Measurements from ENCODE around the gene ATP8B4.
"Not testable (repeated sequence)": the region's sequence is repeated elsewhere in the genome, so short reads cannot be mapped to it uniquely, and the experiment has no call there.

ATP8B4 gene

DNA sequence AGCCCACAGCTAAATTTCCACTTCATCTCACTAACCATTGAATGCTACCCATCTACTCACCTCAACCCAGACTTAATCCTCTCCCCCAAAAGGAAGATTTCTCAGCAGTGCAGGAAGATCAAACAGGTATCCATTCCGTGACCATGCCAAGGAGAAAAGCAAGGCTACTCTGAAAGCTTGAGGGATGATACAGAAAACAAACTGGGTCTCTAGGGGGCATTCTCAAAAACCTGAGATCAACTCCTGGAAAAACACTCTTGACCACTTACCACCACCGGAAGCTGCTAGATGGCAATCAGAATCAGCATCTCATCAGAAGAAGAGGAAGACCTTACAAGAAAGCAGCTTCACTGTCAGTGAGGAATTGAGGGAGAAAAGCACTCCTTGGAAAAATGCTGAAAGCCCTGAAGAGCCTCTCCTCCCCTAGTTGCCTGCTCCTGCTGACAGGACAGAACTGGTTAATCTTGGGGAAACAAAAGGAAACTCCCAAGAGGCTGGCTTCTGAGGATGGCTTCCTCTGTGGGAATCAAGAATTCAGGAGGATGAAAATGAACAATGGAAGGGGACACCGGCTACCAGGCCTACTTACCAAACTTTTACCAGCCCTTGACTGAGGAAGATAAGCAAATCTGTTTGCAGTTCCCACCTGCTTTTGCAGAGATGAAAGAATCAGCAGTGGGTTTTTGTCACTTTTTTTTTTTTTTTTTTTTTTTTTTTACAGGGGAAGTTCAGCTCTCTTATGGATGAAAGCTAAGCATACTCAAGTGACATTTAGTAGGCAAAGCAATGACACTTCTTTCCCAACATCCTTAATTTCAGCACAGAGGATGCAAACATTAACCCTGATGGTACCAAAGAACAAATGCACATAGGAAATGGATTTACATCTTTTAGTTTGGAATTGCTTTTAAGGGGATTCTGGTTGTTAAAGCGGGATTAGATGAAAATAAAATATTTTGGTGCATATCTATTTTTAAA lies at the start of gene ATP8B4:
Gene ATP8B4, minus strand, starts transcription at position 171 of the 978 bp plus-strand sequence. CDS start 12,267 bp downstream, outside the sequence.
- DNase-seq (ENCODE audit: insufficient read length, low spot score): no peak
- no peak for FAIRE-seq

- FAIRE-seq (no peak), DNase-seq (ENCODE audit: insufficient read length, low spot score) (no peak)
These were observed 49.3 kb upstream of the ATP8B4 start for GRCh38 chr15:50168379-50168778.

- no peak for FAIRE-seq
- no peak for DNase-seq (ENCODE audit: insufficient read length, low spot score)
These were observed 48.1 kb upstream of the ATP8B4 start for GRCh38 chr15:50167110-50167509.

- DNase-seq (ENCODE audit: insufficient read length, low spot score) (peak; percentile 41), FAIRE-seq (peak; percentile 13)
These were observed 47.2 kb upstream of the ATP8B4 start for GRCh38 chr15:50166216-50166615.

- no peak for FAIRE-seq
- no peak for DNase-seq (ENCODE audit: insufficient read length, low spot score)
These were observed 45.4 kb upstream of the ATP8B4 start for GRCh38 chr15:50164458-50164857.

GRCh38 chr15:50163719-50164410 lies 44.8 kb upstream of the ATP8B4 start:
- DNase-seq (ENCODE audit: insufficient read length, low spot score) (no peak), FAIRE-seq (no peak)

DNA sequence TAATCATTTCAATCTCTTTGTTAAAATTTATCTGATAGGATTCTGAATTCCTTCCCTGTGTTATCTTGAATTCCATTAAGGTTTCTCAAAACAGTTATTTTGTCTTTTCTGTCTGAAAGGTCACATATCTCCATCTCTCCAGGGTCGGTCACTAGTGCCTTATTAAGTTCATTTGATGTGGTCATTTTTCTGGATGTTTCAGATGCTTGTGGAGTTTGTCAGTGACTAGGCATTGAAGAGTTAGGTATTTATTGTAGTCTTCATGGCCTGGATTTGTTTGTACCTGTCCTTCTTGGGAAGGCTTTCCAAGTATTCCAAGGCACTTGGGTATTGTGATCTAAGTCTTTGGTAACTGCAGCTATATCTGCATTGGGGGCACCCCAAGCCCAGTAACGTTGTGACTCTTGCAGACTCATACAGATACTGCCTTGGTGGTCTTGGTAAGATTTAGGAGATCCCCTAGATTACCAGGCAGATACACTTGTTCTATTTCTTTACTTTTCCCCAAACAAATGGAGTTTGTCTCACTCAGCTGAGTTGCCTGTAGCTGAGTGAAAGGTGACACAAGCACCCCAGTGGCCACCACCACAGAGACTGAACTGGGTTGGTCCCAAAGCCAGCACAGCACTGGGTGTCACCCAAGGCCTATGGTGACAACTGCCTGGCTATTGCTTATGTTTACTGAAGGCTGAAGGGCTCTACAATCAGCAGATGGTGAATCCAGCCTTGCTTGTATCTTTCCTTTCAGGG lies 44.1 kb upstream of the ATP8B4 start:
- FAIRE-seq (no peak), DNase-seq (ENCODE audit: insufficient read length, low spot score) (no peak)

DNA sequence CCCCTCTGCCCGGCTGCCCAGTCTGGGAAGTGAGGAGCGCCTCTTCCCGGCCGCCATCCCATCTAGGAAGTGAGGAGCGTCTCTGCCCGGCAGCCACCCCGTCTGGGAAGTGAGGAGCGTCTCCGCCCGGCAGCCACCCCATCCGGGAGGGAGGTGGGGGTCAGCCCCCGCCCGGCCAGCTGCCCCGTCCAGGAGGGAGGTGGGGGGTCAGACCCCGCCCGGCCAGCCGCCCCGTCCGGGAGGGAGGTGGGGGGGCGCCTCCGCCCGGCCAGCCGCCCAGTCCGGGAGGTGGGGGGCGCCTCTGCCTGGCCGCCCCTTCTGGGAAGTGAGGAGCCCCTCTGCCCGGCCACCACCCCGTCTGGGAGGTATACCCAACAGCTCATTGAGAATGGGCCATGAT lies 39.2 kb upstream of the ATP8B4 start:
- FAIRE-seq; DNase-seq (ENCODE audit: insufficient read length, low spot score): not testable (repeated sequence)

- FAIRE-seq (no peak), DNase-seq (ENCODE audit: insufficient read length, low spot score) (no peak)
These were observed 32.4 kb upstream of the ATP8B4 start for GRCh38 chr15:50151476-50151875.

GRCh38 chr15:50150851-50151250 lies 31.8 kb upstream of the ATP8B4 start:
- no peak for DNase-seq (ENCODE audit: insufficient read length, low spot score)
- FAIRE-seq: no peak

DNA sequence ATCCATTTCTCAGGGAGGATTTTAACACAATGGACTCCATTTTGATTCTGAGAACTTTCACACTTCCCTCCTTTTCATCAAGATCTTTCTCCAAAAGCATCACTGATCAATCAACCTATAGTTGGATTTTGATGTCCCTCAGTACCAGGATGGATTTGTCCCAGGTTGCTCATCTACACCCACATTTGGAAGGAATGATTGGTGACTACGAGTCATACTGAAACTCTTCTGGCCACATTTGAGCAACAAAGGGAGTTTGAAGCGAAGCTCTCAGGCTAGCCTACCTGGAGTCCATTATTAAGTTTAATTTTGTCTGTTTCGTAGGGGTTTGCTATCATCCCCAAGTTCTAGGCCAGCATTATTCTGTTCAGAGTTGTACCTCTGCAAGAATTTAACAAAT lies 31.3 kb upstream of the ATP8B4 start:
- no peak for DNase-seq (ENCODE audit: insufficient read length, low spot score)
- FAIRE-seq: no peak

DNA sequence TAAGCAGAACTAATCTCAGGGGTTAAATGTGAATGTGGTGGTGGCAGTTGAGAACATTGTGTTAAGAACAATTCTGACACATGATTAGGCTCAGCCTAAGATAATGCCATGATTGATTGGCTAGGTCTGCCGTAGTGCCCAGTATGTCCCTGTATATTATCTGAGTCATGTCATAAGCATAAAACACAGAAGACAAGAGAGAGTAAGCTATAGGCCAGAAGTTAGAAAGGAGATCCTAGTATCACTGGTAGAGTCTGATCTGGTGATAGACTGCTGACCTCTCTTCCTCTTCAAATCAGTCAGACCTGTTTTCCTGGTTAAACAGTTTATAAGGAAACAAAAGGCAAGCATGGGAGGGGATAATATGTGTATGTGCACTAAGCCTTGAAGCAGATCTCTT lies 30.1 kb upstream of the ATP8B4 start:
- FAIRE-seq: no peak
- DNase-seq (ENCODE audit: insufficient read length, low spot score): no peak

DNA sequence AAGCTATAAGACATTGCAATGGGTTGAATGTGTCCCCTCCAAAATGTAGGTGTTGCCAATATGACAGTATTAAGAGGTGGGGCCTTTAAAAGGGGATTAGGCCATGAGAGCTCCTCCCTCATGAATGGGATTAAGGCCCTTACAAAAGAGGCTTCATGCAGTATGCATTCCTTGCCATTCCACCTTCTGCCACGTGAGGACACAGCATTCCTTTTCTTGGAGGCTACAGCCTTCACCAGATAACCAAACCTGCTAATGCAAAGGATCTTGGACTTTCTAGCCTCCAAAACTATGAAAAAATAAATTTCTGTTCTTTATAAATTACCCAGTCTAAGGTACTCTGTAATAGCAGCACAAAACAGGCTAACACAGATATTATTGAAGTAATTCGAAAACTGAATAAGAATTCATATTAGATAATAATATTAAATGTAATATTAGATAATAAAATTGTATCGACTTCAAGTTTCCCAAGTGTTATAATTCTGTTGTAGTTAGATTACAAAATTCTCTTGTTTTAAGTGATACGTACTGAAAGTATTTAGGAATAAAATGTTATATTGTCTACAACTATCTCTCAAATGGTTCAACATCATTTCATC lies 29.4 kb upstream of the ATP8B4 start:
- DNase-seq (ENCODE audit: insufficient read length, low spot score) (no peak), FAIRE-seq (no peak)

DNA sequence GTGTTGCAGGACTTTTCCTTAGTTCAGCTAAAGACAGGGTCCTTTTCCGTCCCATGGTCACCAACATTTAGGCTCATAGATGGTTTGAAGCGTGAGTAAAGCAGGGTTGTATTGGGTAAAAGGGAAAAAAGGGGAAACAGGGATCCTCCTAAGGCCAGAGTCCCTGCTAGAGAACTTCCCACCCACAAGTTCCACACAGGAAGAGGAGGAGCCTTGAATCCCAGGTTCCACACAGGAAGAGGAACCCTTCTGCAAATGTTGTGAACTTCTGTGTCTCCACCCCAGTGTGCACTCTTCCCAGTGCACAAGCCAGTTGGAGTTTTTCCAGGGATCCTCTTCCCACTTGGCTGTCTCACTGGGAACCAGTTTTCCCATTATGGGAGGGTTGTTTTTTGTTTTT lies 27.6 kb upstream of the ATP8B4 start:
- FAIRE-seq: no peak
- no peak for DNase-seq (ENCODE audit: insufficient read length, low spot score)

- FAIRE-seq: no peak
These were observed 26.4 kb upstream of the ATP8B4 start for GRCh38 chr15:50145451-50145872.

DNA sequence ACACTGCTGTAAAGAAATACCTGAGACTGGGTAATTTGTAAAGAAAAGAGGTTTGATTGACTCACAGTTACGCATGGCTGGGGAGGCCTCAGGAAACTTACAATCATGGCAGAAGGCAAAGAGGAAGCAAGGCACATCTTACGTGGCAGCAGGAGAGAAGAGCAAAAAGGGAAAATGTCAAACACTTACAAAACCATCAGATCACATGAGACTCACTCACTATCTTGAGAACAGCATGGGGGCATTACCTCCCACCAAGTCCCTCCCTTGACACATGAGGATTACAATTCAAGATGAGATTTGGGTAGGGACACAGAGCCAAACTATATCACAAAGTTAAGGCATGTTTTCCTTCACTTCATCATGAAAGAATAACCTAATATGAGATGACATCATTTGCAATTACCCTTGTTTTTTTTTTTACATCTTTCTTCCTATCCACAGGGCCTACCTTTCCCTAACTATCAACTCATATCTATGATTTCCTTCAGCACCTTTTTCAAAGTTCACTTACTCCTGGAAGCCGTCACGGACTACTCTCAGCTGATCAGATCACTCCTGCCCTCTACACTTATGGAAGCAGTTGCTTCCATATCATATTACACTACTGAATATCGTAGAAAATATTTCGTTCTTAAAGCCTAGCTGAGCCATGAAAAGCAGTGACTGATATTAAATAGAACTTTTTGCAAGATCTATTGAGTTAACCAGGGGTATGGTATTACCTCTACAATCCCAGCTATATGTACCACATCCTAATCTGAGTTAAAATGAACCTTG lies 25.5 kb upstream of the ATP8B4 start:
- FAIRE-seq (no peak), DNase-seq (ENCODE audit: insufficient read length, low spot score) (no peak)

More at GRCh38 chr15:50145451-50145872, 26.4 kb upstream of the ATP8B4 start:
- DNase-seq (ENCODE audit: insufficient read length, low spot score): peak; percentile 60

DNA sequence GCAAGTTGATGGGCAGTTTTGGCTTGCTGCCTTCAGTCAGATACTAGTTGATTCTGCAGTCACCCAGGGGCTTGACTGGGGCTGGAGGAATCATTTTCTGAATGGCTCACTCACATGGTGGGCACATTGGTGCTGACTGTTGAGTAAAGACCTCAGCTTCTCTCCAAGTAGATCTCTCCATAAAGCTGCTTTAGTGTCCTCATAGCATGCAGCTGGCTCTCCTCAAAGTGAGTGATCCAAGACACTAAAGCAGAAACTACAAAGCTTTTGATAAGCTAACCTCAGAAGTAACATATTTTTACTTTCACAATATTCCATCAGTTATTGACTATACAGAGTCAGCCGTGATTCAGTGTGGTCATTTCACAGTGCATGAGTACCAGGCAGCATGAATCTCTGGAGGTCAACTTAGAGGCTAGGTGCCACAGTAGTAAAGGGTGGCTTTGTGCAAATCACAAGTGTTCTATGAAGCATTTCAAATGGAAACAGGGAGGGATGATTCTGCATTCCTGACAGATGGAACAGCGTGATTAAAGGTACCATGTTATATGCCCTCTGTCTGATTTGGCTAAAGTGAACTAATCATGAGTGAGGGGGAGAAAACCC lies 24.3 kb upstream of the ATP8B4 start:
- no peak for FAIRE-seq

DNA sequence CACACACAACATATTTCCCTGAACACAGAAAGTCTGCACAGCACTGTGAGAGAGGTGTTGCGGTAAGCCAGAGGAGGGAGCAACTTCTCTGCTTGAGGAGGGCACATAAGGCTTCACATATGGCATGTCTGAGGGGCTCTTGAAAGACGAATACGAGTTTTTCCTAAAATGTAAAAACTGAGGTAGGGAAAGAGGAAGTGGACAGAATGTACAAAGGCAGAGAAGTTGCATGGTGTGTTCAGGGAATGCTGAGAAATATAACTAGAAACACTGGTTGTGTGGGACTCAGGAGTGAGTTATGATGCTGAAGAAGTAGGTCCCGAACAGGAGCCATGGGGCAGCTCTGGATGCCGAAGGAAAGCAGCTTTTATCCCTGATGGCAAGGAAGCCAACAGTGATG lies 22.8 kb upstream of the ATP8B4 start:
- FAIRE-seq (no peak), DNase-seq (ENCODE audit: insufficient read length, low spot score) (no peak)

More for the DNA sequence above, 24.3 kb upstream of the ATP8B4 start:
- DNase-seq (ENCODE audit: insufficient read length, low spot score): no peak

- FAIRE-seq (no peak), DNase-seq (ENCODE audit: insufficient read length, low spot score) (no peak)
These were observed 21.9 kb upstream of the ATP8B4 start for GRCh38 chr15:50140983-50141382.
